ENCODE results near the gene BRD8. TPM values are rescaled to one million over a fixed set of nuclear protein-coding genes. Genes with fewer than 3 reads are reported as not detected.

BRD8 gene
- total and polyA plus RNA-seq, 2 donors (not counting 1 experiment from before 2014, with no cell fraction given), result 22.9 to 98.9 TPM

GRCh38 chr5:138213161-138214029, 35.0 kb upstream of the BRD8 start, which contains the start of gene CDC23:
Gene CDC23 (minus strand): TSS chr5:138213323. CDS start chr5:138213312, 11 bp downstream.
- Histone ChIP-seq H4K20me1 (ENCODE audit: control insufficient read depth, insufficient read depth, low read length, poor library complexity, severe bottlenecking) (no peaks in the 10 kb centered on the region), H3K4me2 (replicated peaks; ENCODE audit: low read depth, low read length, poor library complexity, severe bottlenecking) (peak within 1 kb of the TSS; percentile 89), H3K4me1 (ENCODE audit: control insufficient read depth in 2 of 2, insufficient read depth in 2 of 2, low read length in 2 of 2) (peaks cover 10 to 20% of the 10 kb centered on the region in 2 donors), H3K36me3 (replicated peaks in 1 of 2; ENCODE audit: control extremely low read depth in 1 of 2, control insufficient read depth in 1 of 2, extremely low read depth in 1 of 2, insufficient read depth in 2 of 2, low read length in 1 of 2) (peaks cover 0 to 4% of the 10 kb centered on the region in 2 experiments), H2AFZ (ENCODE audit: insufficient read depth, low read depth, low read length, poor library complexity, severe bottlenecking) (peak within 1 kb of the TSS; percentile 98), H3K79me2 (ENCODE audit: control insufficient read depth, insufficient read depth, low read length) (peaks cover 47% of the 10 kb centered on the region), H3K27ac (ENCODE audit: low read length in 2 of 2) (peak within 1 kb of the TSS; percentile 52 to 87), H3K27me3 (replicated peaks in 1 of 4; ENCODE audit: control extremely low read depth in 1 of 4, control insufficient read depth in 3 of 4, insufficient read depth in 4 of 4, low read length in 3 of 4) (no peaks in the 10 kb centered on the region), H3K4me3 (ENCODE audit: control extremely low read depth in 1 of 5, extremely low read depth in 1 of 5, insufficient read depth in 1 of 5, low read depth in 2 of 5, low read length in 4 of 5) (peak within 1 kb of the TSS; percentile 77 to 99 (median 93)), H3K9ac (ENCODE audit: low read length) (peak within 1 kb of the TSS; percentile 94), H3K9me3 (ENCODE audit: control extremely low read depth in 1 of 3, control insufficient read depth in 2 of 3, insufficient read depth in 1 of 3, low read length in 2 of 3) (no peaks in the 10 kb centered on the region)
- intact Hi-C loops (cut with micrococcal nuclease), result loop anchor here (1.0 to 5.0 kb wide), 9 partner anchors 35 to 1634 kb away; partner anchors contain the start of genes BRD8, CDC25C, DNAJC18 and EGR1
- peak; percentile 97 for ATAC-seq (ENCODE audit: low read depth)
- ChIA-PET POLR2A (interaction anchor here (1.0 to 1.6 kb wide), 5 partner anchors 124 to 362 kb away, joined by 3 to 6 read pairs (median 3); partner anchors contain the start of genes FAM53C, HSPA9 and KDM3B), CTCF (interaction anchor here (1.1 to 2.1 kb wide), 5 partner anchors 10 to 199 kb away, joined by 3 to 7 read pairs (median 4); partner anchors contain the start of gene KDM3B)
- Mint-ChIP-seq H3K27me3 (no peaks in the 10 kb centered on the region), H3K9me3 (ENCODE audit: insufficient read depth) (no peaks in the 10 kb centered on the region), H3K4me1 (peaks cover 19% of the 10 kb centered on the region), H3K4me3 (peak within 1 kb of the TSS; percentile 93), H3K27ac (peak within 1 kb of the TSS; percentile 92)
- 2% methylated on average over 26 of the region's 32 CpGs for WGBS (ENCODE audit: insufficient coverage)
- peak; percentile 95 for DNase-seq
- no peak for TF ChIP-seq EZH2 (IDR thresholded peaks at IDR 0.05; ENCODE audit: borderline replicate concordance, insufficient read depth, low read depth, low read length, poor library complexity, severe bottlenecking)
- no peak for TF ChIP-seq CTCF (IDR thresholded peaks at IDR 0.05)

Measured in B cell (primary cell).